GM12878 (cell line): ENCODE results near the gene NT5E. TPM values are rescaled to one million over a fixed set of nuclear protein-coding genes. Genes with fewer than 3 reads are reported as not detected.

Source experiments
- BHLHE40 ChIP-seq, 2 experiments: fragments of 450-650 bp in 1 of 2; IDR thresholded peaks; 2 replicates each; pipeline ENCODE4 v1.6.1; 2011 to 2017; ENCODE audit warnings: low read depth in 2 of 2, borderline replicate concordance in 1 of 2, improper control_type of control experiment in 1 of 2, low read length in 1 of 2, mild to moderate bottlenecking in 1 of 2
- ETV6 ChIP-seq, 2 experiments: fragments of 450-650 bp in 1 of 2; IDR thresholded peaks in 1 of 2; conservative IDR thresholded peaks in 1 of 2; 2 replicates each; pipeline ENCODE4 v1.6.1; 2014; ENCODE audit warnings: antibody characterized with exemption in 1 of 2, borderline replicate concordance in 1 of 2, low read depth in 1 of 2, mild to moderate bottlenecking in 1 of 2, moderate library complexity in 1 of 2
- IKZF2 ChIP-seq, 2 experiments: fragments of 450-650 bp; IDR thresholded peaks; 2 replicates each; pipeline ENCODE4 v1.6.1; 2017; ENCODE audit warnings: mild to moderate bottlenecking in 2 of 2, moderate library complexity in 2 of 2
- MEF2A ChIP-seq: IDR thresholded peaks from 2 replicates; pipeline ENCODE4 v1.6.1; 2011; ENCODE audit warnings: low read depth, mild to moderate bottlenecking, low read length, moderate library complexity; ENCODE audit not compliant: insufficient read depth
- MEF2B ChIP-seq: fragments of 450-650 bp; IDR thresholded peaks from 2 replicates; pipeline ENCODE4 v1.6.1; 2018; ENCODE audit warnings: mild to moderate bottlenecking, moderate library complexity; ENCODE audit not compliant: partially characterized antibody, poor library complexity, severe bottlenecking
- NFIC ChIP-seq: IDR thresholded peaks from 2 replicates; pipeline ENCODE4 v1.6.1; 2012; ENCODE audit warnings: low read depth, mild to moderate bottlenecking, inconsistent platforms, low read length, moderate library complexity
- RB1 ChIP-seq: fragments of 450-650 bp; formaldehyde crosslinking; IDR thresholded peaks from 2 replicates; pipeline ENCODE4 v1.6.1; 2017; ENCODE audit warnings: mild to moderate bottlenecking, borderline replicate concordance
- RELA ChIP-seq: fragments of 450-650 bp; IDR thresholded peaks from 2 replicates; pipeline ENCODE4 v1.8.0; 2014; ENCODE audit warnings: borderline replicate concordance; ENCODE audit not compliant: partially characterized antibody
- SMC3 ChIP-seq: IDR thresholded peaks from 2 replicates; pipeline ENCODE4 v1.6.1; 2011; ENCODE audit warnings: low read length, improper control_type of control experiment, borderline replicate concordance
- ZBED1 ChIP-seq: IDR thresholded peaks from 2 replicates; pipeline ENCODE4 v1.6.1; 2016; ENCODE audit warnings: borderline replicate concordance
- polyA plus RNA-seq, 11 experiments: library from polyadenylated mRNA; depleted of rRNA in 4 of 11; unstranded in 6 of 11; stranded (reverse) in 5 of 11; fragments of >200 nt; fragmentation: Nextera tagmentation in 4 of 11; fragmentation: Illumina TruSeq in 1 of 11; extraction: Ambion mirVana in 4 of 11; extraction: Trizol in 1 of 11; gene quantifications; 1 replicate in 1 of 11; 2 replicates in 10 of 11; pipeline versions ENCODE4 v1.2.1 to v1.2.3, GENCODE V29; 2011 to 2016; ENCODE audit warnings: inconsistent platforms in 2 of 11, missing spikeins in 2 of 11, low read depth in 1 of 11
- total RNA-seq, 4 experiments: library from RNA; depleted of rRNA in 3 of 4; stranded (reverse); fragments of >200 nt in 3 of 4; fragmentation: Illumina TruSeq in 1 of 4; extraction: Trizol in 1 of 4; gene quantifications; 2 replicates each; pipeline versions ENCODE4 v1.2.1 to v1.2.3, GENCODE V29; 2013 to 2021
- TF ChIP-seq, protein P1 (sequence below): fragments of 450-650 bp; IDR thresholded peaks from 2 replicates; pipeline ENCODE4 v1.6.1; 2016; ENCODE audit warnings: mild to moderate bottlenecking
- TF ChIP-seq, protein P2 (sequence below): fragments of 150-350 bp; IDR thresholded peaks from 2 replicates; pipeline ENCODE4 v1.6.1; 2016; ENCODE audit warnings: low read depth, low read length
- TF ChIP-seq, protein P3 (sequence below): fragments of 450-650 bp; IDR thresholded peaks from 2 replicates; pipeline ENCODE4 v1.6.1; 2017; ENCODE audit warnings: mild to moderate bottlenecking, moderate library complexity
- TF ChIP-seq, protein P4 (sequence below): fragments of 450-650 bp; IDR thresholded peaks from 2 replicates; pipeline ENCODE4 v1.6.1; 2017; ENCODE audit warnings: mild to moderate bottlenecking, moderate library complexity

Gene NT5E
- total and polyA plus RNA-seq, 10 of the 15 experiments (the other 5 are each of a cell fraction or from before 2014, with no cell fraction given) = 1.9 to 9.7 (median 7.3) TPM

DNA sequence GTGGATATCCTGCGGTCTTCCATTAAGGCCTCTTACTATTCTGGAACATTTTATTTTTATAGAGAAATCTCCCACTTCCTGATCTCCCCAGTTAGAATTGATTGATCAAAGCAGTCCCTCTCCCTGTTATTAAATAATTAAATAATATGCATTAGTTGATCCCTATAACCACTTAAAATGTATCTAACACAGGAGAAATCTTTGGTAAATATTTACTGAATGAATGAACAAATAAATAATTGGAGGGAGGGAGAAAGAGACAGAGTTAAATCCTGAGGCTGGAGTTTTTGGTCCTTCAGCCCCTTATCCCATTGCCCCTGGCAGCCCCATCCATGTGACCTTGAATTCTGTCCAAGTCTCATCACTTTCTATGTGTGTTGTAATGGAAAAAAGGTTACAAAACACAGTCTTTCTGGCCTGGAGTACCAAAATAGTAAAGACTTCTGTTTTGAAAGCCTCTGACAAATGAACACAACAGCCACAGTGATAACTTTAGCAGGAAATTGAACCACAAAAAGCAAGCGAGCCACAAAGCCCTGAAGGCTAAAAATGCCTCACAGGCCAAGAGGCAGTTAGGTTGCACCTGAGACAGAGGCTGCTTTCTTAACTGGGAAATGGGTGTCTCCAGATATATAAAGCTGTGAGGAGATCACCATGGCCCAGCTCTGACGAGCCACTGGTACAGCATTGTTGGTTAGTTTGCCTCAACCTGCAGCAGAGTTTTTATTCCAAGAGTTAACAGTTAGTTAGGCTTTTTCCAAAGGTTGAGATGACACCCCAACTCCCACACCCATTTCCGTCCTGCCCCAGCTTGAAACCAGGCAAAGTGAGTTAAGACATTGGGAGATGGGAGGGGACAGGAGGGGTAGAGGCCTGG, 11.3 kb downstream of the NT5E start (continued):
- TF ChIP-seq, protein P1, sequence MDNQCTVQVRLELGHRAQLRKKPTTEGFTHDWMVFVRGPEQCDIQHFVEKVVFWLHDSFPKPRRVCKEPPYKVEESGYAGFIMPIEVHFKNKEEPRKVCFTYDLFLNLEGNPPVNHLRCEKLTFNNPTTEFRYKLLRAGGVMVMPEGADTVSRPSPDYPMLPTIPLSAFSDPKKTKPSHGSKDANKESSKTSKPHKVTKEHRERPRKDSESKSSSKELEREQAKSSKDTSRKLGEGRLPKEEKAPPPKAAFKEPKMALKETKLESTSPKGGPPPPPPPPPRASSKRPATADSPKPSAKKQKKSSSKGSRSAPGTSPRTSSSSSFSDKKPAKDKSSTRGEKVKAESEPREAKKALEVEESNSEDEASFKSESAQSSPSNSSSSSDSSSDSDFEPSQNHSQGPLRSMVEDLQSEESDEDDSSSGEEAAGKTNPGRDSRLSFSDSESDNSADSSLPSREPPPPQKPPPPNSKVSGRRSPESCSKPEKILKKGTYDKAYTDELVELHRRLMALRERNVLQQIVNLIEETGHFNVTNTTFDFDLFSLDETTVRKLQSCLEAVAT = peak; percentile 83
- no peak; the same call in 1 of the 2 replicates for TF ChIP-seq SMC3
- TF ChIP-seq ETV6 (conservative IDR thresholded peaks at IDR 0.05 in 1 of 2, IDR thresholded peaks at IDR 0.05 in 1 of 2; ENCODE audit: borderline replicate concordance in 1 of 2, low read depth in 1 of 2) = peak in 1 of 2 experiments; percentile 61; a peak in 1 of 4 replicates
- TF ChIP-seq BHLHE40 (IDR thresholded peaks at IDR 0.05; ENCODE audit: borderline replicate concordance in 1 of 2, low read depth in 2 of 2, low read length in 1 of 2) = peak; percentile 53 to 56; a peak in 3 of 4 replicates
- TF ChIP-seq, protein P2, sequence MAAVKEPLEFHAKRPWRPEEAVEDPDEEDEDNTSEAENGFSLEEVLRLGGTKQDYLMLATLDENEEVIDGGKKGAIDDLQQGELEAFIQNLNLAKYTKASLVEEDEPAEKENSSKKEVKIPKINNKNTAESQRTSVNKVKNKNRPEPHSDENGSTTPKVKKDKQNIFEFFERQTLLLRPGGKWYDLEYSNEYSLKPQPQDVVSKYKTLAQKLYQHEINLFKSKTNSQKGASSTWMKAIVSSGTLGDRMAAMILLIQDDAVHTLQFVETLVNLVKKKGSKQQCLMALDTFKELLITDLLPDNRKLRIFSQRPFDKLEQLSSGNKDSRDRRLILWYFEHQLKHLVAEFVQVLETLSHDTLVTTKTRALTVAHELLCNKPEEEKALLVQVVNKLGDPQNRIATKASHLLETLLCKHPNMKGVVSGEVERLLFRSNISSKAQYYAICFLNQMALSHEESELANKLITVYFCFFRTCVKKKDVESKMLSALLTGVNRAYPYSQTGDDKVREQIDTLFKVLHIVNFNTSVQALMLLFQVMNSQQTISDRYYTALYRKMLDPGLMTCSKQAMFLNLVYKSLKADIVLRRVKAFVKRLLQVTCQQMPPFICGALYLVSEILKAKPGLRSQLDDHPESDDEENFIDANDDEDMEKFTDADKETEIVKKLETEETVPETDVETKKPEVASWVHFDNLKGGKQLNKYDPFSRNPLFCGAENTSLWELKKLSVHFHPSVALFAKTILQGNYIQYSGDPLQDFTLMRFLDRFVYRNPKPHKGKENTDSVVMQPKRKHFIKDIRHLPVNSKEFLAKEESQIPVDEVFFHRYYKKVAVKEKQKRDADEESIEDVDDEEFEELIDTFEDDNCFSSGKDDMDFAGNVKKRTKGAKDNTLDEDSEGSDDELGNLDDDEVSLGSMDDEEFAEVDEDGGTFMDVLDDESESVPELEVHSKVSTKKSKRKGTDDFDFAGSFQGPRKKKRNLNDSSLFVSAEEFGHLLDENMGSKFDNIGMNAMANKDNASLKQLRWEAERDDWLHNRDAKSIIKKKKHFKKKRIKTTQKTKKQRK = no peak
- TF ChIP-seq, protein P3, sequence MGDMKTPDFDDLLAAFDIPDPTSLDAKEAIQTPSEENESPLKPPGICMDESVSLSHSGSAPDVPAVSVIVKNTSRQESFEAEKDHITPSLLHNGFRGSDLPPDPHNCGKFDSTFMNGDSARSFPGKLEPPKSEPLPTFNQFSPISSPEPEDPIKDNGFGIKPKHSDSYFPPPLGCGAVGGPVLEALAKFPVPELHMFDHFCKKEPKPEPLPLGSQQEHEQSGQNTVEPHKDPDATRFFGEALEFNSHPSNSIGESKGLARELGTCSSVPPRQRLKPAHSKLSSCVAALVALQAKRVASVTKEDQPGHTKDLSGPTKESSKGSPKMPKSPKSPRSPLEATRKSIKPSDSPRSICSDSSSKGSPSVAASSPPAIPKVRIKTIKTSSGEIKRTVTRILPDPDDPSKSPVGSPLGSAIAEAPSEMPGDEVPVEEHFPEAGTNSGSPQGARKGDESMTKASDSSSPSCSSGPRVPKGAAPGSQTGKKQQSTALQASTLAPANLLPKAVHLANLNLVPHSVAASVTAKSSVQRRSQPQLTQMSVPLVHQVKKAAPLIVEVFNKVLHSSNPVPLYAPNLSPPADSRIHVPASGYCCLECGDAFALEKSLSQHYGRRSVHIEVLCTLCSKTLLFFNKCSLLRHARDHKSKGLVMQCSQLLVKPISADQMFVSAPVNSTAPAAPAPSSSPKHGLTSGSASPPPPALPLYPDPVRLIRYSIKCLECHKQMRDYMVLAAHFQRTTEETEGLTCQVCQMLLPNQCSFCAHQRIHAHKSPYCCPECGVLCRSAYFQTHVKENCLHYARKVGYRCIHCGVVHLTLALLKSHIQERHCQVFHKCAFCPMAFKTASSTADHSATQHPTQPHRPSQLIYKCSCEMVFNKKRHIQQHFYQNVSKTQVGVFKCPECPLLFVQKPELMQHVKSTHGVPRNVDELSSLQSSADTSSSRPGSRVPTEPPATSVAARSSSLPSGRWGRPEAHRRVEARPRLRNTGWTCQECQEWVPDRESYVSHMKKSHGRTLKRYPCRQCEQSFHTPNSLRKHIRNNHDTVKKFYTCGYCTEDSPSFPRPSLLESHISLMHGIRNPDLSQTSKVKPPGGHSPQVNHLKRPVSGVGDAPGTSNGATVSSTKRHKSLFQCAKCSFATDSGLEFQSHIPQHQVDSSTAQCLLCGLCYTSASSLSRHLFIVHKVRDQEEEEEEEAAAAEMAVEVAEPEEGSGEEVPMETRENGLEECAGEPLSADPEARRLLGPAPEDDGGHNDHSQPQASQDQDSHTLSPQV = 0 out of 2 replicates have a peak, but pooled peaks have one; percentile 55
- peak; percentile 91 for TF ChIP-seq NFIC
- TF ChIP-seq, protein P4, sequence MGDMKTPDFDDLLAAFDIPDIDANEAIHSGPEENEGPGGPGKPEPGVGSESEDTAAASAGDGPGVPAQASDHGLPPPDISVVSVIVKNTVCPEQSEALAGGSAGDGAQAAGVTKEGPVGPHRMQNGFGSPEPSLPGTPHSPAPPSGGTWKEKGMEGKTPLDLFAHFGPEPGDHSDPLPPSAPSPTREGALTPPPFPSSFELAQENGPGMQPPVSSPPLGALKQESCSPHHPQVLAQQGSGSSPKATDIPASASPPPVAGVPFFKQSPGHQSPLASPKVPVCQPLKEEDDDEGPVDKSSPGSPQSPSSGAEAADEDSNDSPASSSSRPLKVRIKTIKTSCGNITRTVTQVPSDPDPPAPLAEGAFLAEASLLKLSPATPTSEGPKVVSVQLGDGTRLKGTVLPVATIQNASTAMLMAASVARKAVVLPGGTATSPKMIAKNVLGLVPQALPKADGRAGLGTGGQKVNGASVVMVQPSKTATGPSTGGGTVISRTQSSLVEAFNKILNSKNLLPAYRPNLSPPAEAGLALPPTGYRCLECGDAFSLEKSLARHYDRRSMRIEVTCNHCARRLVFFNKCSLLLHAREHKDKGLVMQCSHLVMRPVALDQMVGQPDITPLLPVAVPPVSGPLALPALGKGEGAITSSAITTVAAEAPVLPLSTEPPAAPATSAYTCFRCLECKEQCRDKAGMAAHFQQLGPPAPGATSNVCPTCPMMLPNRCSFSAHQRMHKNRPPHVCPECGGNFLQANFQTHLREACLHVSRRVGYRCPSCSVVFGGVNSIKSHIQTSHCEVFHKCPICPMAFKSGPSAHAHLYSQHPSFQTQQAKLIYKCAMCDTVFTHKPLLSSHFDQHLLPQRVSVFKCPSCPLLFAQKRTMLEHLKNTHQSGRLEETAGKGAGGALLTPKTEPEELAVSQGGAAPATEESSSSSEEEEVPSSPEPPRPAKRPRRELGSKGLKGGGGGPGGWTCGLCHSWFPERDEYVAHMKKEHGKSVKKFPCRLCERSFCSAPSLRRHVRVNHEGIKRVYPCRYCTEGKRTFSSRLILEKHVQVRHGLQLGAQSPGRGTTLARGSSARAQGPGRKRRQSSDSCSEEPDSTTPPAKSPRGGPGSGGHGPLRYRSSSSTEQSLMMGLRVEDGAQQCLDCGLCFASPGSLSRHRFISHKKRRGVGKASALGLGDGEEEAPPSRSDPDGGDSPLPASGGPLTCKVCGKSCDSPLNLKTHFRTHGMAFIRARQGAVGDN = peak; percentile 83
- TF ChIP-seq IKZF2 (IDR thresholded peaks at IDR 0.05) = peak; percentile 81 to 92
- no peak for TF ChIP-seq RB1
- TF ChIP-seq RELA = no peak
- peak; percentile 93 for TF ChIP-seq MEF2B
- peak; percentile 48; the same call in 1 of the 2 replicates for TF ChIP-seq ZBED1
- peak; percentile 97 for TF ChIP-seq MEF2A
